ENCODE results near the gene NOXO1. TPM values are rescaled to one million over a fixed set of nuclear protein-coding genes. Genes with fewer than 3 reads are reported as not detected.
A peak's percentile ranks its signal among the peaks of the same experiment; 100 is the strongest.

Gene NOXO1
- total and polyA plus RNA-seq, 4 donors = 0.28 to 7.3 (median 3.2) TPM

- peaks cover 4 to 7% (median 4%) of the 10 kb centered on the region in 3 donors for H3K27me3 ChIP-seq (ENCODE audit: control insufficient read depth in 3 of 3, insufficient read depth in 3 of 3, low read length in 2 of 3)
- no peak overlapping the region for H3K27ac ChIP-seq (ENCODE audit: low read depth in 1 of 2, low read length in 1 of 2)
- H3K9ac ChIP-seq (ENCODE audit: insufficient read depth in 1 of 2, low read length in 2 of 2) = no peak overlapping the region
- no peaks in the 10 kb centered on the region for H3K36me3 ChIP-seq (ENCODE audit: control insufficient read depth in 4 of 4, insufficient read depth in 4 of 4, low read length in 4 of 4)
- no peaks in the 10 kb centered on the region for H3K9me3 ChIP-seq (ENCODE audit: control insufficient read depth in 4 of 4, insufficient read depth in 3 of 4, low read length in 3 of 4)
- no peak for TF ChIP-seq CTCF (IDR thresholded peaks at IDR 0.05; ENCODE audit: control extremely low read depth, extremely low read depth)
- ATAC-seq (ENCODE audit: insufficient read depth, low FRiP score) = no peak
- DNase-seq = peak in 2 of 3 donors; percentile 58 to 61
- H3K4me3 ChIP-seq = no peak overlapping the region
- peaks cover 0 to 27% (median 13%) of the 10 kb centered on the region in 5 donors for H3K4me1 ChIP-seq (ENCODE audit: control insufficient read depth in 5 of 5, insufficient read depth in 5 of 5, low read length in 5 of 5)
- WGBS, 2 donors = 1 to 2% methylated on average over 76 to 96 of the region's 96 CpGs
Measured at GRCh38 chr16:2019921-2020831, 38.9 kb upstream of the NOXO1 start.

- Histone ChIP-seq H3K9ac (ENCODE audit: insufficient read depth in 1 of 2, low read length in 2 of 2) (no peak within 1 kb of the TSS), H3K36me3 (ENCODE audit: control insufficient read depth in 4 of 4, insufficient read depth in 4 of 4, low read length in 4 of 4) (no peaks in the 10 kb centered on the region), H3K4me1 (ENCODE audit: control insufficient read depth in 5 of 5, insufficient read depth in 5 of 5, low read length in 5 of 5) (peaks cover 0 to 27% (median 13%) of the 10 kb centered on the region in 5 donors), H3K4me3 (no peak within 1 kb of the TSS), H3K27me3 (ENCODE audit: control insufficient read depth in 3 of 3, insufficient read depth in 3 of 3, low read length in 2 of 3) (peaks cover 4 to 7% (median 4%) of the 10 kb centered on the region in 3 donors), H3K9me3 (ENCODE audit: control insufficient read depth in 4 of 4, insufficient read depth in 3 of 4, low read length in 3 of 4) (no peaks in the 10 kb centered on the region), H3K27ac (ENCODE audit: low read depth in 1 of 2, low read length in 1 of 2) (no peak within 1 kb of the TSS)
- DNase-seq (peak in 2 of 3 donors; percentile 52 to 62), ATAC-seq (ENCODE audit: insufficient read depth, low FRiP score) (no peak)
- 0 to 2% methylated on average over 19 to 33 of the region's 33 CpGs for WGBS, 2 donors
- no peak for TF ChIP-seq CTCF (IDR thresholded peaks at IDR 0.05; ENCODE audit: control extremely low read depth, extremely low read depth)
Measured at GRCh38 chr16:2019518-2019920, 38.2 kb upstream of the NOXO1 start, which contains the start of gene NPW. NPW (plus strand) TSS chr16:2019785.

- DNase-seq (peak; percentile 47 to 64 (median 55)), ATAC-seq (ENCODE audit: insufficient read depth, low FRiP score) (no peak)
- 46 to 47% methylated on average over 13 of the region's 13 CpGs for WGBS, 2 donors
- Histone ChIP-seq H3K4me3 (no peak overlapping the region), H3K9ac (ENCODE audit: insufficient read depth in 1 of 2, low read length in 2 of 2) (no peak overlapping the region), H3K27ac (ENCODE audit: low read depth in 1 of 2, low read length in 1 of 2) (no peak overlapping the region), H3K27me3 (ENCODE audit: control insufficient read depth in 3 of 3, insufficient read depth in 3 of 3, low read length in 2 of 3) (peaks cover 4 to 7% (median 4%) of the 10 kb centered on the region in 3 donors), H3K36me3 (ENCODE audit: control insufficient read depth in 4 of 4, insufficient read depth in 4 of 4, low read length in 4 of 4) (no peaks in the 10 kb centered on the region), H3K4me1 (ENCODE audit: control insufficient read depth in 5 of 5, insufficient read depth in 5 of 5, low read length in 5 of 5) (peaks cover 0 to 11% (median 0%) of the 10 kb centered on the region in 5 donors), H3K9me3 (ENCODE audit: control insufficient read depth in 4 of 4, insufficient read depth in 3 of 4, low read length in 3 of 4) (no peaks in the 10 kb centered on the region)
- TF ChIP-seq CTCF (IDR thresholded peaks at IDR 0.05; ENCODE audit: control extremely low read depth, extremely low read depth) = peak; percentile 4
Measured at GRCh38 chr16:2016407-2016922, 35.2 kb upstream of the NOXO1 start.

All from lung (tissue), 12 donors.